GM23338 (cell line): Measurements from ENCODE around the gene CTNNA1. TPM values are rescaled to one million over a fixed set of nuclear protein-coding genes. Genes with fewer than 3 reads are reported as not detected.

Experiments
- ATAC-seq: fragments of 200-7000 bp; cut with Tn5 transposase; 3 replicates; pipeline ENCODE4 v1.9.1; 2020
- DNase-seq: peaks from one replicate; pipeline ENCODE4 v3.0.0-alpha.2; 2015; ENCODE audit warnings: low spot score
- H2AFZ ChIP-seq: fragments of 200-600 bp; sonication (generic); 2 replicates; pipeline ENCODE4 v1.8.0; 2016; ENCODE audit warnings: antibody characterized with exemption, mild to moderate bottlenecking, moderate library complexity
- H3F3A ChIP-seq: fragments of 200-600 bp; sonication (generic); replicated peaks from 2 replicates; pipeline ENCODE4 v1.8.0; 2017; ENCODE audit warnings: antibody characterized with exemption, mixed run types, low read depth
- H3K27ac ChIP-seq: fragments of 200-600 bp; sonication (generic); 2 replicates; pipeline ENCODE4 v1.6.1; 2016; ENCODE audit warnings: low read depth
- H3K27me3 ChIP-seq: fragments of 200-600 bp; sonication (generic); 2 replicates; pipeline ENCODE4 v1.8.0; 2016; ENCODE audit warnings: mild to moderate bottlenecking, mixed run types, moderate library complexity; ENCODE audit not compliant: insufficient read depth
- H3K36me3 ChIP-seq: fragments of 200-600 bp; sonication (generic); 2 replicates; pipeline ENCODE4 v1.8.0; 2016; ENCODE audit warnings: mild to moderate bottlenecking; ENCODE audit not compliant: insufficient read depth
- H3K4me1 ChIP-seq: fragments of 200-600 bp; sonication (generic); 2 replicates; pipeline ENCODE4 v1.8.0; 2016; ENCODE audit warnings: mild to moderate bottlenecking, moderate library complexity; ENCODE audit not compliant: insufficient read depth
- H3K4me2 ChIP-seq: fragments of 200-600 bp; sonication (generic); 2 replicates; pipeline ENCODE4 v1.7.1; 2017; ENCODE audit warnings: mixed run types
- H3K4me3 ChIP-seq: fragments of 200-600 bp; sonication (generic); 2 replicates; pipeline ENCODE4 v1.6.1; 2016; ENCODE audit warnings: mixed run types
- H3K79me2 ChIP-seq: fragments of 200-600 bp; sonication (generic); replicated peaks from 2 replicates; pipeline ENCODE4 v1.8.0; 2017; ENCODE audit warnings: mild to moderate bottlenecking; ENCODE audit not compliant: insufficient read depth
- H3K9me2 ChIP-seq: fragments of 200-600 bp; sonication (generic); 2 replicates; pipeline ENCODE4 v1.8.0; 2017; ENCODE audit not compliant: insufficient read depth
- H4K20me1 ChIP-seq: fragments of 200-600 bp; sonication (generic); replicated peaks from 2 replicates; pipeline ENCODE4 v1.8.0; 2017; ENCODE audit warnings: mild to moderate bottlenecking; ENCODE audit not compliant: insufficient read depth
- H3K27ac Mint-ChIP-seq: 2 replicates; pipeline ENCODE4 v1.8.0; 2020; ENCODE audit warnings: inconsistent platforms, mild to moderate bottlenecking, moderate library complexity, mixed read lengths
- H3K27me3 Mint-ChIP-seq: 3 replicates; pipeline ENCODE4 v1.8.0; 2022; ENCODE audit warnings: low read depth, mild to moderate bottlenecking, moderate library complexity, mixed read lengths, inconsistent platforms; ENCODE audit not compliant: insufficient read depth, poor library complexity
- H3K36me3 Mint-ChIP-seq: 3 replicates; pipeline ENCODE4 v1.8.0; 2021; ENCODE audit warnings: low read depth, mild to moderate bottlenecking, inconsistent platforms, moderate library complexity, mixed read lengths
- H3K4me1 Mint-ChIP-seq: 3 replicates; pipeline ENCODE4 v1.8.0; 2020; ENCODE audit warnings: mild to moderate bottlenecking, inconsistent platforms, mixed read lengths
- H3K4me3 Mint-ChIP-seq: 3 replicates; pipeline ENCODE4 v1.8.0; 2021; ENCODE audit warnings: moderate library complexity, mild to moderate bottlenecking, inconsistent platforms, mixed read lengths
- H3K9me3 Mint-ChIP-seq: 3 replicates; pipeline ENCODE4 v1.8.0; 2020; ENCODE audit warnings: moderate library complexity, mild to moderate bottlenecking, inconsistent platforms, mixed read lengths
- CREB1 ChIP-seq: fragments of 250-450 bp; sonication (Bioruptor Pico); IDR thresholded peaks from 2 replicates; pipeline ENCODE4 v1.5.0; 2020; ENCODE audit warnings: low read depth, mild to moderate bottlenecking, moderate library complexity
- CTCF ChIP-seq, 2 experiments: fragments of 200-600 bp in 1 of 2; sonication (generic) in 1 of 2; conservative IDR thresholded peaks; 2 replicates each; pipeline versions ENCODE4 v1.5.1 to v1.6.1; 2016 to 2017; ENCODE audit warnings: antibody characterized with exemption in 2 of 2, low read depth in 2 of 2, mild to moderate bottlenecking in 2 of 2, moderate library complexity in 1 of 2
- ETS1 ChIP-seq: IDR thresholded peaks from 2 replicates; pipeline ENCODE4 v1.6.1; 2016; ENCODE audit warnings: antibody characterized with exemption
- EZH2 ChIP-seq: fragments of 200-600 bp; sonication (generic); IDR thresholded peaks from one replicate; pipeline ENCODE4 v1.8.0; 2017; ENCODE audit warnings: antibody characterized with exemption, mild to moderate bottlenecking, low read depth; ENCODE audit not compliant: unreplicated experiment
- EZH2phosphoT487 ChIP-seq: fragments of 200-600 bp; sonication (generic); IDR thresholded peaks from one replicate; pipeline ENCODE4 v1.8.1; 2018; ENCODE audit warnings: antibody characterized with exemption; ENCODE audit not compliant: unreplicated experiment
- JUNB ChIP-seq: IDR thresholded peaks from one replicate; pipeline ENCODE4 v1.6.1; 2016; ENCODE audit warnings: antibody characterized with exemption; ENCODE audit not compliant: unreplicated experiment
- NANOG ChIP-seq: IDR thresholded peaks from 2 replicates; pipeline ENCODE4 v1.6.1; 2016; ENCODE audit warnings: antibody characterized with exemption, borderline replicate concordance
- POLR2AphosphoS5 ChIP-seq: IDR thresholded peaks from 2 replicates; pipeline ENCODE4 v1.6.1; 2016; ENCODE audit warnings: antibody characterized with exemption, low read depth
- REST ChIP-seq: IDR thresholded peaks from one replicate; pipeline ENCODE4 v1.6.1; 2018; ENCODE audit warnings: antibody characterized with exemption; ENCODE audit not compliant: unreplicated experiment
- STAT1 ChIP-seq: IDR thresholded peaks from one replicate; pipeline ENCODE4 v1.6.1; 2016; ENCODE audit warnings: antibody characterized with exemption; ENCODE audit not compliant: unreplicated experiment
- ZNF114 ChIP-seq: fragments of 250-450 bp; sonication (Bioruptor Pico); IDR thresholded peaks from 2 replicates; pipeline ENCODE4 v1.5.0; 2020; ENCODE audit warnings: mild to moderate bottlenecking, moderate library complexity
- ZNF331 ChIP-seq: fragments of 250-450 bp; sonication (Bioruptor Pico); IDR thresholded peaks from 2 replicates; pipeline ENCODE4 v1.5.0; 2020; ENCODE audit warnings: low read depth, mild to moderate bottlenecking, moderate library complexity
- ZNF462 ChIP-seq: fragments of 250-450 bp; sonication (Bioruptor Pico); IDR thresholded peaks from 2 replicates; pipeline ENCODE4 v1.5.0; 2020; ENCODE audit warnings: mild to moderate bottlenecking, moderate library complexity
- polyA plus RNA-seq: library from polyadenylated mRNA; unstranded; fragments of >200 nt; fragmentation: Nextera tagmentation; extraction: Ambion mirVana; gene quantifications from 2 replicates; pipeline ENCODE4 v1.2.1, GENCODE V29; 2016
- total RNA-seq: library from RNA; depleted of rRNA; stranded (reverse); fragments of >200 nt; shearing (Covaris generic); gene quantifications from 2 replicates; pipeline ENCODE4 v1.2.3, GENCODE V29; 2014

CTNNA1 gene
- total and polyA plus RNA-seq, 2 experiments from 2014 or later = 111 to 348 TPM

- Histone ChIP-seq H4K20me1 (no peaks in the 10 kb centered on the region), H3K4me3 (no peak overlapping the region), H3K36me3 (no peaks in the 10 kb centered on the region), H3F3A (no peaks in the 10 kb centered on the region), H3K27me3 (no peaks in the 10 kb centered on the region), H3K27ac (no peak overlapping the region), H2AFZ (no peak overlapping the region), H3K4me2 (no peak overlapping the region), H3K9me2 (no peaks in the 10 kb centered on the region), H3K4me1 (peaks cover 20% of the 10 kb centered on the region), H3K79me2 (no peaks in the 10 kb centered on the region)
- Mint-ChIP-seq H3K27ac (no peak overlapping the region), H3K36me3 (no peaks in the 10 kb centered on the region; the same call in 2 of the 3 replicates), H3K9me3 (no peaks in the 10 kb centered on the region), H3K27me3 (peaks cover 2% of the 10 kb centered on the region), H3K4me3 (no peak overlapping the region), H3K4me1 (peaks cover 18% of the 10 kb centered on the region)
- no peak for ATAC-seq
- no peak for DNase-seq
- TF ChIP-seq POLR2AphosphoS5 = no peak
- TF ChIP-seq CREB1 (CRISPR knock-in tag) = no peak
- no peak for TF ChIP-seq ZNF462 (CRISPR knock-in tag)
- TF ChIP-seq ETS1 = no peak
- no peak for TF ChIP-seq ZNF331
- TF ChIP-seq JUNB = no peak
- TF ChIP-seq CTCF (conservative IDR thresholded peaks at IDR 0.05; ENCODE audit: low read depth in 2 of 2) = no peak
- no peak for TF ChIP-seq NANOG
- TF ChIP-seq STAT1 = no peak
- no peak for TF ChIP-seq REST
- TF ChIP-seq EZH2phosphoT487 = no peak
- no peak for TF ChIP-seq EZH2
- no peak for TF ChIP-seq ZNF114
These were observed 228.4 kb downstream of the CTNNA1 start for GRCh38 chr5:138981586-138981985.
